AG09319 (cell line): ENCODE measurements around the gene MAP1LC3B2.

Source experiments
- DNase-seq: peaks from one replicate; pipeline ENCODE4 v3.0.0-alpha.2; 2010; ENCODE audit warnings: low read depth; ENCODE audit errors: extremely low read depth
- CTCF ChIP-seq: IDR thresholded peaks from 2 replicates; pipeline ENCODE4 v1.5.1; 2011; ENCODE audit warnings: low read depth, mild to moderate bottlenecking, inconsistent platforms, low read length, moderate library complexity

Gene MAP1LC3B2

GRCh38 chr12:116594325-116595038 is 35.3 kb downstream of the MAP1LC3B2 start:
- DNase-seq: no peak

GRCh38 chr12:116595186-116595585 is 36.0 kb downstream of the MAP1LC3B2 start:
- TF ChIP-seq CTCF: no peak
- peak; percentile 76 for DNase-seq

More at GRCh38 chr12:116594325-116595038, 35.3 kb downstream of the MAP1LC3B2 start:
- no peak for TF ChIP-seq CTCF

- no peak for DNase-seq
- no peak for TF ChIP-seq CTCF
Observed at GRCh38 chr12:116595672-116596071, 36.5 kb downstream of the MAP1LC3B2 start.

GRCh38 chr12:116597886-116598285 is 38.7 kb downstream of the MAP1LC3B2 start:
- DNase-seq: no peak
- no peak for TF ChIP-seq CTCF

- DNase-seq: no peak
- TF ChIP-seq CTCF: no peak
Observed at GRCh38 chr12:116598311-116599284, 39.4 kb downstream of the MAP1LC3B2 start.

GRCh38 chr12:116599285-116600136 is 40.3 kb downstream of the MAP1LC3B2 start:
- TF ChIP-seq CTCF: peak; percentile 69
- DNase-seq: no peak
